NCI-H774 (cell line): ENCODE results near the gene DAB2IP.
"Not testable (repeated sequence)": the region's sequence is repeated elsewhere in the genome, so short reads cannot be mapped to it uniquely, and the experiment has no call there.

Experiments
- DNase-seq: peaks from one replicate; lab custom pipeline; 2025; lab: John Stamatoyannopoulos, UW

Gene DAB2IP

DNA sequence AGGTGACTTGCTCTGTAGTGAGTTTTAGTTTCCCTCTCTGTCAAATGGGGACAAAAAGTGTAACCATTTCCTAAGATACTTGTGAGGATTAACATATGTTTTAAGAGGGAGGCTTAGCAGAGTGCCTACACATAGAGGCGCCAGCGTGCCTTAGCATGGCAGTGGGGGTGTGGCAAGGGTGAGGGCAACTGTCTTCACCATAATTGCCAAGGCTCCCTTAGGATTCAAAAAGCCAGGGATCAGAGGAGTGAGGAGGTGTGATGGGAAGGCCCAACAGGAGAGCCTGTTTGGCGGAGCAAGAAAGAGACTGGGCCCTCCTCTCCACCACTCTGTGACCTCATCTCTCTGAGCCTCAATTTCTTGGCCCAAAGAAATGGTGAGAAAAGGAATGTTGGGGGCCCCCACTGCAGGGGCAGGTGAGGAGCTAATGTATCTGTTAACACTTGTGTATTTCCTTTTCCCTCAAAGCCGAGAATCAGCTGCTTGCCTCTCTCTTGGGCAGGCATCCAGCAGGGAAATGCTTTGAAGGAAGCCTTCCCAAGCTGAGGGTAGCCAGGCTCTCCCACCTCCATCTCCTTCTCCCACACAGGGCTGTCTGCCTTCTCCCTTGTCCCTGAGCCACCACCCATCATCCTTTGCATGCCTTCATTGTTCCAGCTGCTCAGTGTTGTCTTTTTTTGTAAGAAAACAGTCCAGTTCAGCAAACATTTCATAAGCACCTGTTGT lies 76.0 kb downstream of the DAB2IP start:
- no peak for DNase-seq

DNA sequence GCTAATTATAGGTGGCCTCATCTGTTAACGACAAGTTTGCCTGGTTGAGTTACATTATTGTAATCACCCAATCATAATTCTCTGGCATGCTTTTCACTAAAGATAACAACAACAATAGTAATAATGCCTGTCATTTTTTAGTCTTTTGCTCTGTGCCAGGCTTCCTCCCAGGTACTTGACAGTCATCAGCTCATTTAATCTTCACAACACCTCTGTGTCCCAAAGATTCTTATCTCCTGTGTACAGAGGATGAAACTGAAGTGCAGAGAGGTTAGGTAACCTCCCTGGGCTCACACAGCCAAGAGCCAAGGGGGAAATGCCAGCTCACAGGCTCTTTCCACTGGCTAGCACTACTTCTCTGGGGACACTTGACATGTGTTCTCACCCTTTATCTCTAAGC lies 77.5 kb downstream of the DAB2IP start:
- DNase-seq = no peak

DNA sequence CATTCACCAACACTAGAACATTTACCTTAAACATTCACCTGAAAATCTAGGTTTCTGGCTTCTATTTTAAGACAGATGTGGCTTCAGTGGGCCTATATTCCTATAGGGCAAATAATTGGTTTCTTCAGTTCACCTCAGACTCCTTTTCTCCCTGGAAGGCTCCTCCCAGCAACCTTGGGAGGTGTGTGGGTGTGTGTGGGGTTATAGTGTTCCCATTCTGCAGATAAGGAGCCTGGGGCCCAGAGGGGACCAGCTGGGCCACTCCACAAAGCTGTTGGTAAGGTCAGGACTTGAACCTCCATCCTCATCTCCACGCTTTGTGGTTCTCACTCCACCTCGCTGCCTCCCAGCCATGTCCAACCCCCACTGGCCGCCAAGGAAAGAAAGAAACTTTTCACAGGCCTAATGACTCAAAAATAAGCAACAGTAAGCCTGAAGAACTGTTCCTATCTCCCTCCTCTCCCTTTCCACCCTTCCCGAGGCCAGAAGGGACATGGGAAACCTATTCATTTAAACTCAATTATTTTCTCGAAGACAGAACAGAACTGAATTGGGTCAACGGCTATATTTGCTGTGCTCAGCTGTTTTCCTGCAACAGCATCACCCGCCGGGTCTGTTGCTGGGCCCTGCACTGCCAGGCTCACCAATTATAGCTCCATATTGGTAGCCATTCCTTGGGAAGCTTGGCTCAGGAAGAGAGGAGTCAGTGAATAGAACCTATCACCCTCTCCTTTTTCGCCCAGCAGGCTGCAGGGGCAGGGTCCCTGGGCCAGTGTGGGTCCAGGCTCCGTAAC lies 78.5 kb downstream of the DAB2IP start:
- no peak for DNase-seq

DNA sequence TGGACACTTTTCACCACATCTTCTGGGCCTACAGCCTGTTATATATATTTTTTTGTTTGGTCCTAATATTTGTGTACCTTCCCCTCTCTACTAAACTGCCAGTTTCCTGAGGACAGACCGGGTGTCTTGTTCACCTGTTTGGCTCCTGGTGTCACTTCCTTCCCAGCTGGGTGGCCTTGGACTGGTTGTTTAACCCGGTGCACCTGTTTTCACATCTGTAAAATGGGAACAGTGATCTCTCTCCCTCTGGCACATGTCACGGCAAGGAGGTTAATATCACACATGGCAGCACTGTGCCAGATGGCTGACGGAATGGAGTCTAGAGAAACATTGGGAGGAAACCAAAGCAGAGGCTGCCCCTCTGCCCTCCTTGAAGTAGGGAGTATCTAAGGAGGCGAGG lies 79.7 kb downstream of the DAB2IP start:
- no peak for DNase-seq

- DNase-seq = no peak
Measured at GRCh38 chr9:121731919-121732318, 80.5 kb downstream of the DAB2IP start.

- DNase-seq = no peak
Measured at GRCh38 chr9:121732389-121732788, 81.0 kb downstream of the DAB2IP start.

- no peak for DNase-seq
Measured at GRCh38 chr9:121732886-121733285, 81.5 kb downstream of the DAB2IP start.

GRCh38 chr9:121734465-121734864 lies 83.0 kb downstream of the DAB2IP start:
- DNase-seq = no peak

DNA sequence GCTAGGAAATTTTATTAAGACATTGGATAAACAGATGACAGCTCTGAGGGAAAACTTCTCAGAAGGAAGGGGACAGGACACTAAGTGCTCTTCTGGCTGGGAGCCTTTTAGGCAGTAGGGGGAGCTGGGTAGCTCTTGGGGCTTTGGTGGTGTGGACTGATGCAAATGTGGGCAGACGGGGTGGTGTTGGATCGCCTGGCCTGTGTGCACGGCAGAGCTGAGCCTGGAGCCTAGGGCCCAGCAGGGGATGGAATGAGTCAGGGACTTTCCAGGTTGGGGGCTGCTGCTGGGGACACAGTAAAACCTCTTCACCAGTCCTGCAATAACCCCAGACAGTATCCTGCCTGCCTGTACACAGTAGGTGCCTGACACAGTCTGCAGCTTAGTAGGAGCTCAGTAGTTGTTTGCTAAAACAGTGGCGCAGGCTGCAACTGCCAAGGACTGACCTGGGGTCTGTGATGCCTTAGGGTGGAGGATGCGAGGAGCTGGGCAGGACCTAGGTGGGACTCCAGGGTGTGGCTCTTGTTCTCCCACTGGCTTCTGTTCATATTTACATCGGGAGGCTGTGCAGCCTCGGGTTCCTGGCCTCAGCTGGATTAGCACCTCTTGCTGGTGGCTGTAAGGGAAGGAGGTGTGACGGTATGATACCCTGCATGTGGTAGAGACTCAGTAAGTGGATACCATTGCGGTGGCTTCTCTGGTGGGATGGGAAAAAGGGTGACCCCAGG lies 83.8 kb downstream of the DAB2IP start:
- no peak for DNase-seq

- peak; percentile 45 for DNase-seq
Measured at GRCh38 chr9:121735793-121736770, 84.6 kb downstream of the DAB2IP start.

GRCh38 chr9:121736934-121737462 lies 85.6 kb downstream of the DAB2IP start:
- peak; percentile 30 for DNase-seq

GRCh38 chr9:121737481-121737931 lies 86.1 kb downstream of the DAB2IP start:
- DNase-seq = no peak

DNA sequence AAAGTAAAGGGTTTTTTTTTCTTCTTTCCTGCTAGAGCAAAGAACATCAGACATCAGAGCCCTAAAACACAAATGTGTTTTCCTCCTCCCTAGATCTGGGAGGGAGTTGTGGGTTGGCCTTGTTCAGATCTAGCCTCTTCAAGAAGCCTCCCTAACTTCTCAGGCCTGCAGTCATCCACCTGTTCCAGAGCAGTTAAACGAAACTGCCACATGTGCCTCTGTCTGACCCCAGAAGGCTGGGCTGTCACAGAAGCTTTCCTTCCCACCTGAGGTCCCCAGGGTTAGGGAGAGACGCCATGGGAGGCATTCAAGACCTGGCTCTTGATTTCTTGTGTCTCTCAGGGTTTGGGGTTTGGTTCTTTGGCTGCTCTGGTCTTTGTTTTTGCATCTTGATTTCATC lies 87.0 kb downstream of the DAB2IP start:
- DNase-seq = no peak

GRCh38 chr9:121738968-121739367 lies 87.5 kb downstream of the DAB2IP start:
- DNase-seq = no peak

GRCh38 chr9:121739971-121740370 lies 88.5 kb downstream of the DAB2IP start:
- DNase-seq = no peak

DNA sequence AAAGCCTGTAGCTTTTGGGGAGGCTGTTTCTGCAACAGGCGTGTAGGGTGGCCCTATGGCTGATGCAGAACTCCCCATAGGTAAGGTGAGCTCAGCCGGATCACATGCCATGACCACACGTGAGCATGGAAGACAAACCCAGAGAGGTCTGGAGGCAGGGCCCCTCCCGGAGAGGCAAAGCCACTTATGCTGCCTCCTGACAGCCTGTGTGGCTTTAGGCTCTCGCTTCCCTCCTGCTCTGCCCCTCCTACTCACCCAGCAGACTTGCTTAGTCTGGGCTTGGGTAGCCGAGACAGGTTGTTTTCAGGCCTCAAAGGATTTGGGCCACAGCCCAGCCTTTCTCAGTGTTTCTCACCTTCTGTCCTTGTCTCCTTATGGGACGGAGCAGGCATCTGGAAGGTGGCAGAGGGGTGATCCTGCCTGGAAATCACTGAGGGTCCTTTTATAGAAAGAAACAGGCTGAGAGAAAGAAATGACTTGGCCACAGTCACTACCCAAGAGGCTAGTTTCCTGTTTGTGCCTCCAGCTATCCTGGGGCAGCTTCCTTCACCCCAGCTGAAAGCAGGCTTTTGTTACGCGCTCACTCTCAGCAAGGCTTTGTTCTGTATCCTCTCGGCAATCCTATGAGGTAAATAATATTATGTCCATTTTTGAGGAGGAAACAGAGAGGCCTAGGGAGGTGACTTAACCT lies 89.9 kb downstream of the DAB2IP start:
- no peak for DNase-seq

DNA sequence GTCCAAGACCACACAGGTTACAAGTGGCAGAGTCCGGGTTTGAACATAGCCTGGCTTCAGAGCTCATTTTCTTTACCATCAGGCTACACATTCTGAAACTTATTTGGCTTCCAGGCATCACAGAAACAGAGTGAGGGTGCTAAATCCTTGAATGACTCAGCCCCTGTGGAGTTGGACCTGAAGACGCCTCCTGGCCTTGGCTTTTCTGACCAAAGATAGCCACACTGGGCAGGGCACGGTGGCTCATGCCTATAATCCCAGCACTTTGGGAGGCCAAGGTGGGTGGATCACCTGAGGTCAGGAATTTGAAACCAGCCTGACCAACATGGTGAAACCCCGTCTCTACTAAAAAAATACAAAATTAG lies 90.5 kb downstream of the DAB2IP start:
- not testable (repeated sequence) for DNase-seq

DNA sequence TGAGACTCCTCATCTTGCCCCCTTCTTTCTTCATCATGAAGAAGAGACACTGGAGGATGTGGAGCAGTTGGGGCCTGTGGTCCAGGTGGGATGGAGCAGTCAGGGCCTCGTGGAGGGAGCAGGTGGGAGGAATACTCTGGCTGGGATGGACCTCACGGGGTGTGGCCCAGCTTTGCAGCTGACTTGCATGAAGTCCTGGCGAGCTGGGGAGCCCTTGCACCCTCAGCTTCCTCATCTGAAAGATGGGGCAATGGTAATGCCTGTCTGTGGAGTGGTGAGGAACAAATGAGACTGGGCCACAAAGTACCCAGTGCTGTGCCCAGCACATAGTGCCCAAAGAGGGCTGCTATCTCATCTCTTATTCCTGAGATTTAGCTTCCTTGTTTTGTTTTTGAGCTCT lies 91.5 kb downstream of the DAB2IP start:
- DNase-seq = no peak

DNA sequence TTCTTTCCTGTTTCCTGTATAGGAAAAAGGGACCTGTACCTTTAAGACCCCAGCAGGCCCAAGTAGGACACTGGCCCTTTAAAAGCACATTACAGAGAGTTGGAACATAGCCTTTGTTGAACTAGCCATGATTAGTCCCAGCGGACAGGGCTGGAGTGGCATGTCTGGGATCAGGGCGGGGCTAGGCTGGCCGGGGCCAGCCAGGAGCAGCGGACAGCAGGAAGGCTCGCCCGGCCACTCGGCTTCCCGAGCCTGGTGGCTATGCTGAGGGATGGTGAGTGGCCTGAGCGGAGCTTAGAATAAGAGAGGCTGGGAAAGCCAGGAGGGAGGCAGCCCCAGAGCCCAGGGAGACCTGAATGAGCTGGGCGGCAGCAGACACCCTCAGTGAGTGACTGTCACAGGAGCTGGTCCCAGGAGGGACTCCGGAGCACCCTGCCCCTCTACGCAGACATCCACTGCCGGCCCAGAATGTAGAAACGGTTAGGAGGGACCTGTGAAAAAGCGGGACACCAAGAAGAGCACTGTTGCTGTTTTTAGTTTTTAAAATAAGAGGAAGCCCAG lies 92.1 kb downstream of the DAB2IP start:
- peak; percentile 71 for DNase-seq

DNA sequence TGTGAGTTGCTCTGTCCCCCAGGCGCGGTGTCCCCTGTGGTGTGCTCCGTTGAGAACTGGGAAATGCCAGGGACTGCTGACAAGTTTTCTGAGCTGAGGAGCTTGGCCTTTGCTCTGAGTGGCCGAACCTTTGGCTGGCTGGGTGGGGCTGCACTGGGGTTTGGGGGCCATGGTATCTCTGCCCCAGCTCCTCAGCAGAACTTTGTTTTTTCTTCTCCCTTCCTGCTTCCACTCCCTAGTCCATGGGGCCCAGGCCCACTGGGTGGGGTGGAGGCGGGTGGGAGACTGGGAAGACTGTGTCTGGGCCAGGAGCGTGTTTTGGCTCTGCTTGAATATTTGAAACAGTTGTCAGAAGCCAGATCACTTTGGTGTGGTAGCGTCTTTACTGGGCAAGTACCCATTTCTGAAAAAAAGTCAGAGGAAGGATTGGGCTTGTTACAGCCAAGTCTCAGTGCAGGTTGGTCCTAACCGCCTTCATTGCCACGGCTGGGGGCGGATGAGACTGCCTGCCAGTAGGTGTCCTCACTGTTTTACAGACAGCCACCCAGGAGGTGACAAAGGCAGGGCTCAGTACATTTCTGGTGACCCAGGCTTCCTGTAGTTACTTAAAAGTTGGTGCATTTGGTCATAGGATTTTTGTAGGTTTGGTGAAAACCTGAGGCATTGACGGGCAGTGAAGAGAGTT lies 92.7 kb downstream of the DAB2IP start:
- no peak for DNase-seq
